GM18507 (cell line): Measurements from ENCODE around the gene GLUD1.
"Not testable (repeated sequence)": the region's sequence is repeated elsewhere in the genome, so short reads cannot be mapped to it uniquely, and the experiment has no call there.

Experiments used
- DNase-seq: peaks from one replicate; pipeline ENCODE4 v3.0.0; 2011; ENCODE audit warnings: low read depth; ENCODE audit not compliant: insufficient read length; ENCODE audit errors: extremely low spot score
- FAIRE-seq: peaks from 2 replicates; lab custom pipeline; 2011; peaks lifted over from hg19 to GRCh38; lab: Jason Lieb, UNC

Gene GLUD1

GRCh38 chr10:87013528-87013927 lies 81.1 kb downstream of the GLUD1 start:
- FAIRE-seq, DNase-seq: not testable (repeated sequence)

GRCh38 chr10:87009134-87009696 lies 85.4 kb downstream of the GLUD1 start:
- FAIRE-seq, DNase-seq: not testable (repeated sequence)

GRCh38 chr10:87008303-87008702 lies 86.3 kb downstream of the GLUD1 start:
- not testable (repeated sequence) for DNase-seq, FAIRE-seq

GRCh38 chr10:87007674-87008073 lies 87.0 kb downstream of the GLUD1 start:
- FAIRE-seq, DNase-seq: not testable (repeated sequence)

DNA sequence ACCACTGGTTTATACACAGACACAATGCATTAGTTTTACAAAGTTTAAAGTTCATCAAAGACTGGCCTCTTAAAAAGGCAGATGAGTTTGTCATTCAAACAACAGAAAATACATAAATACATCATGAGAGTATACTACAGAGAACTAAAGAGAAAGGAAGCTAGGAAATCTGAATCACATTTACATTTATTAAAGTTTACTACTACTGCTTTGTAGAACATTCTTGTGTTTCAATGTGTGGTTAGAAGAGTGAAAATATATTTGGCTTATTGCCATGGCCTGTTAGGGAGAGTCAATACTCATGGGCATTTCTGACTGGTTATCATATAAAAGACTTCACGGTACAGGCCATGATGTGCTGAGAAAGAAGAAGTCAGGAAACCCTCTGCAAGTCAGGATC lies 87.5 kb downstream of the GLUD1 start:
- not testable (repeated sequence) for FAIRE-seq, DNase-seq

GRCh38 chr10:87000491-87000890 lies 94.2 kb downstream of the GLUD1 start:
- DNase-seq = no peak
- FAIRE-seq = no peak
